Endothelial cell of umbilical vein (primary cell): ENCODE measurements around the gene BABAM2. TPM values are rescaled to one million over a fixed set of nuclear protein-coding genes. Genes with fewer than 3 reads are reported as not detected.

ENCODE experiments used
- BruUV-seq: library from RNA; stranded (reverse); fragments of 400-500 nt; replicated peaks from 2 replicates; lab custom pipeline; 2021; lab: Mats Ljungman, UMichigan
- CTCF ChIA-PET: fragments of 300-600, 350-600 bp; sonication (Branson Sonifier 250); formaldehyde crosslinking; loops from one replicate; lab custom pipeline; 2021; ENCODE audit warnings: antibody characterized with exemption, inconsistent platforms; lab: Charles Lee
- POLR2A ChIA-PET: fragments of 300-600, 350-600 bp; sonication (Branson Sonifier 250); formaldehyde crosslinking; loops from one replicate; lab custom pipeline; 2021; ENCODE audit warnings: antibody characterized with exemption, inconsistent platforms; lab: Charles Lee
- DNase-seq: peaks from one replicate; pipeline ENCODE4 v3.0.0-alpha.2; 2011; ENCODE audit warnings: low read depth, low spot score
- FAIRE-seq: peaks from 2 replicates; lab custom pipeline; 2011; peaks lifted over from hg19 to GRCh38; lab: Jason Lieb, UNC
- H2AFZ ChIP-seq: 2 replicates; pipeline ENCODE4 v1.6.0; 2012; ENCODE audit warnings: low read depth, low read length, control low read depth, inconsistent platforms
- H3K27ac ChIP-seq: 2 replicates; pipeline ENCODE4 v1.5.1; 2011; ENCODE audit warnings: low read depth, mild to moderate bottlenecking, control low read depth, low read length, moderate library complexity; ENCODE audit not compliant: insufficient read depth
- H3K27me3 ChIP-seq, 2 experiments: 2 replicates each; pipeline versions ENCODE4 v1.6.0 to v1.6.1; 2011; ENCODE audit warnings: low read length in 2 of 2, mixed read lengths in 1 of 2; ENCODE audit not compliant: control insufficient read depth in 2 of 2, insufficient read depth in 2 of 2
- H3K36me3 ChIP-seq, 2 experiments: 2 replicates in 1 of 2; 3 replicates in 1 of 2; pipeline ENCODE4 v1.5.1; 2011; ENCODE audit warnings: low read length in 2 of 2, mild to moderate bottlenecking in 1 of 2, moderate library complexity in 1 of 2; ENCODE audit not compliant: control insufficient read depth in 2 of 2, insufficient read depth in 2 of 2; ENCODE audit errors: extremely low read depth in 1 of 2
- H3K4me1 ChIP-seq: 3 replicates; pipeline ENCODE4 v1.5.1; 2011; ENCODE audit warnings: mild to moderate bottlenecking, low read length; ENCODE audit not compliant: control insufficient read depth, insufficient read depth; ENCODE audit errors: extremely low read depth
- H3K4me2 ChIP-seq: 2 replicates; pipeline ENCODE4 v1.6.1; 2011; ENCODE audit warnings: low read length, control low read depth, mixed read lengths; ENCODE audit not compliant: insufficient read depth
- H3K4me3 ChIP-seq, 3 experiments: fragments of 200-600 bp in 1 of 3; sonication (generic), shearing (Covaris generic) in 1 of 3; replicated peaks in 1 of 3; 2 replicates each; pipeline ENCODE4 v1.5.1; 2011 to 2016; ENCODE audit warnings: control low read depth in 3 of 3, low read length in 3 of 3, mild to moderate bottlenecking in 2 of 3, inconsistent platforms in 1 of 3, low read depth in 1 of 3, moderate library complexity in 1 of 3; ENCODE audit not compliant: insufficient read depth in 1 of 3
- H3K79me2 ChIP-seq: 2 replicates; pipeline ENCODE4 v1.6.0; 2012; ENCODE audit warnings: low read length, inconsistent platforms; ENCODE audit not compliant: control insufficient read depth, insufficient read depth
- H3K9ac ChIP-seq: replicated peaks from 2 replicates; pipeline ENCODE3; 2011; ENCODE audit warnings: low read length, control low read depth; ENCODE audit not compliant: insufficient read depth; ENCODE audit errors: extremely low read depth
- H3K9me1 ChIP-seq: replicated peaks from 3 replicates; pipeline ENCODE4 v1.6.0; 2011; ENCODE audit warnings: mild to moderate bottlenecking, low read length; ENCODE audit not compliant: control insufficient read depth, insufficient read depth; ENCODE audit errors: extremely low read depth
- H3K9me3 ChIP-seq: replicated peaks from 2 replicates; pipeline ENCODE4 v1.5.1; 2012; ENCODE audit warnings: low read length, inconsistent platforms; ENCODE audit not compliant: control insufficient read depth, insufficient read depth
- H4K20me1 ChIP-seq: replicated peaks from 2 replicates; pipeline ENCODE3; 2011; ENCODE audit warnings: mild to moderate bottlenecking, low read length; ENCODE audit not compliant: control insufficient read depth, insufficient read depth; ENCODE audit errors: extremely low read depth
- EZH2 ChIP-seq: IDR thresholded peaks from 2 replicates; pipeline ENCODE4 v1.6.1; 2012; ENCODE audit warnings: borderline replicate concordance, low read depth, mild to moderate bottlenecking, moderate library complexity, low read length, inconsistent platforms; ENCODE audit not compliant: severe bottlenecking
- FOS ChIP-seq: IDR thresholded peaks from 2 replicates; pipeline ENCODE4 v1.6.1; 2011; ENCODE audit warnings: mild to moderate bottlenecking, low read length, moderate library complexity, borderline replicate concordance; ENCODE audit not compliant: insufficient read depth
- GATA2 ChIP-seq: IDR thresholded peaks from 2 replicates; pipeline ENCODE4 v1.7.0; 2011; ENCODE audit warnings: low read depth, mild to moderate bottlenecking, moderate library complexity, mixed read lengths, low read length; ENCODE audit not compliant: insufficient read length, insufficient read depth
- JUN ChIP-seq: IDR thresholded peaks from 2 replicates; pipeline ENCODE4 v1.6.1; 2011; ENCODE audit warnings: borderline replicate concordance, low read depth; ENCODE audit not compliant: insufficient read length, insufficient read depth
- POLR2A ChIP-seq: IDR thresholded peaks from 2 replicates; pipeline ENCODE4 v1.6.1; 2012; ENCODE audit warnings: low read depth, mild to moderate bottlenecking, control low read depth, low read length
- POLR2AphosphoS5 ChIP-seq: IDR thresholded peaks from 2 replicates; pipeline ENCODE4 v1.6.1; 2012; ENCODE audit warnings: low read depth, mild to moderate bottlenecking, control low read depth, low read length, moderate library complexity; ENCODE audit not compliant: insufficient read depth
- dilution Hi-C: fragments of 300-500 bp; cut with MboI; formaldehyde crosslinking; loops from one replicate; pipeline ENCODE4 v1.15.0; 2019; ENCODE audit warnings: low sequenced_read_pairs; ENCODE audit not compliant: extremely low pct_ligation_motif_present
- intact Hi-C: fragments of 100-400 bp; cut with micrococcal nuclease; formaldehyde crosslinking; loops from one replicate; pipeline ENCODE4 v1.10.0; 2022
- polyA plus RNA-seq, 4 experiments: library from polyadenylated mRNA; depleted of rRNA in 3 of 4; stranded (reverse) in 3 of 4; unstranded in 1 of 4; fragments of >200 nt; gene quantifications; 2 replicates each; pipeline versions ENCODE4 v1.2.1 to v1.2.3, GENCODE V29; 2011 to 2012; ENCODE audit warnings: missing spikeins in 1 of 4
- total RNA-seq: library from RNA; stranded (reverse); gene quantifications from 2 replicates; pipeline ENCODE4 v1.2.3, GENCODE V29; 2021
- TF ChIP-seq, protein P1 (sequence below): IDR thresholded peaks from 2 replicates; pipeline ENCODE4 v1.6.1; 2011; ENCODE audit not compliant: insufficient read depth, insufficient read length
- TF ChIP-seq, protein P2 (sequence below), 2 donors: IDR thresholded peaks; 1 replicate in 1 of 2; 2 replicates in 1 of 2; pipeline ENCODE4 v1.5.1; 2011; ENCODE audit warnings: low read length in 2 of 2, mild to moderate bottlenecking in 2 of 2, moderate library complexity in 2 of 2, control low read depth in 1 of 2, inconsistent platforms in 1 of 2, low read depth in 1 of 2; ENCODE audit not compliant: insufficient read depth in 1 of 2; ENCODE audit errors: extremely low read depth in 1 of 2

Gene BABAM2
- total and polyA plus RNA-seq, 2 donors (not counting 3 experiments of a cell fraction or from before 2014, with no cell fraction given), result 19.9 to 27.6 TPM

DNA sequence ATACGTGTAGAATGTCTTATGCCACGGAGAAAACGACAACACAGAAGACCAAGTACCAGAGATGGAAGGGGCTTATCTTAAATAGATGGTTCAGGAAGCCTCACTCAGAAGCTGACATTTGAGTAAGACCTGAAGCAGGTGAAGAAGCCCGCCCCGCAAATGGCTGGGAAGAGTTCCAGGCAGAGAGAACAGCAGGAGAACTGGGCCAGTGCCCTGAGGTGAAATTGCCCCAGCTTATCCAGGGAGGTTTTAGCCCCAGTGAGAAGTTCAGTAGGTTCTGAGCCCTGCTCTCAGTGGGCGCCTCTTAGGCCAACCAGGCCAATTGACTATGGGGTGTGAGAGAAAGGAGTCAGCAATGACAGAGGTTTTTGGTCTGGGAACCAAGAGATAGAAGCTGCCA, 336.0 kb downstream of the BABAM2 start:
- H3K27ac ChIP-seq, result no peak overlapping the region
- intact Hi-C loops (no loop called here), dilution Hi-C loops (no loop called here)
- H3K9me1 ChIP-seq, result no peaks in the 10 kb centered on the region
- no peaks in the 10 kb centered on the region for H4K20me1 ChIP-seq
- no peak overlapping the region for H3K4me3 ChIP-seq
- no peaks in the 10 kb centered on the region for H3K4me1 ChIP-seq
- H3K79me2 ChIP-seq, result no peaks in the 10 kb centered on the region
- H3K9ac ChIP-seq, result no peak overlapping the region
- BruUV-seq, result no TSS peak
- CTCF ChIA-PET, result interaction anchor here (1.9 kb wide), 1 partner anchor 10 kb away, joined by 6 read pairs; no protein-coding TSS in a partner anchor
- POLR2A ChIA-PET, result no interaction called here
- no peak overlapping the region for H2AFZ ChIP-seq
- H3K4me2 ChIP-seq, result no peak overlapping the region
- no peak for FAIRE-seq
- no peaks in the 10 kb centered on the region for H3K36me3 ChIP-seq
- no peaks in the 10 kb centered on the region for H3K27me3 ChIP-seq
- H3K9me3 ChIP-seq, result no peaks in the 10 kb centered on the region
- no peak for TF ChIP-seq FOS
- TF ChIP-seq GATA2, result no peak
- TF ChIP-seq, protein P1, sequence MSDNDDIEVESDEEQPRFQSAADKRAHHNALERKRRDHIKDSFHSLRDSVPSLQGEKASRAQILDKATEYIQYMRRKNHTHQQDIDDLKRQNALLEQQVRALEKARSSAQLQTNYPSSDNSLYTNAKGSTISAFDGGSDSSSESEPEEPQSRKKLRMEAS, result no peak
- TF ChIP-seq POLR2AphosphoS5, result no peak
- TF ChIP-seq POLR2A, result no peak
- TF ChIP-seq, protein P2, sequence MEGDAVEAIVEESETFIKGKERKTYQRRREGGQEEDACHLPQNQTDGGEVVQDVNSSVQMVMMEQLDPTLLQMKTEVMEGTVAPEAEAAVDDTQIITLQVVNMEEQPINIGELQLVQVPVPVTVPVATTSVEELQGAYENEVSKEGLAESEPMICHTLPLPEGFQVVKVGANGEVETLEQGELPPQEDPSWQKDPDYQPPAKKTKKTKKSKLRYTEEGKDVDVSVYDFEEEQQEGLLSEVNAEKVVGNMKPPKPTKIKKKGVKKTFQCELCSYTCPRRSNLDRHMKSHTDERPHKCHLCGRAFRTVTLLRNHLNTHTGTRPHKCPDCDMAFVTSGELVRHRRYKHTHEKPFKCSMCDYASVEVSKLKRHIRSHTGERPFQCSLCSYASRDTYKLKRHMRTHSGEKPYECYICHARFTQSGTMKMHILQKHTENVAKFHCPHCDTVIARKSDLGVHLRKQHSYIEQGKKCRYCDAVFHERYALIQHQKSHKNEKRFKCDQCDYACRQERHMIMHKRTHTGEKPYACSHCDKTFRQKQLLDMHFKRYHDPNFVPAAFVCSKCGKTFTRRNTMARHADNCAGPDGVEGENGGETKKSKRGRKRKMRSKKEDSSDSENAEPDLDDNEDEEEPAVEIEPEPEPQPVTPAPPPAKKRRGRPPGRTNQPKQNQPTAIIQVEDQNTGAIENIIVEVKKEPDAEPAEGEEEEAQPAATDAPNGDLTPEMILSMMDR (IDR thresholded peaks at IDR 0.05; ENCODE audit: extremely low read depth in 1 of 2, insufficient read depth in 1 of 2, low read depth in 1 of 2, low read length in 2 of 2), result no peak
- no peak for TF ChIP-seq EZH2
- TF ChIP-seq JUN, result no peak
- no peak for DNase-seq
